H9 (cell line): ENCODE data around the gene FBXL20. TPM values are rescaled to one million over a fixed set of nuclear protein-coding genes. Genes with fewer than 3 reads are reported as not detected.

Experiments used
- DNase-seq: peaks from one replicate; pipeline ENCODE4 v3.0.0-alpha.2; 2017
- H2AFZ ChIP-seq: one replicate; pipeline ENCODE4 v1.6.1; 2013; ENCODE audit warnings: mild to moderate bottlenecking, low read length, control low read depth, moderate library complexity
- H2AK5ac ChIP-seq: 2 replicates; pipeline ENCODE4 v1.6.1; 2013; ENCODE audit warnings: low read length, control low read depth, mixed read lengths; ENCODE audit not compliant: insufficient read length
- H2BK120ac ChIP-seq: one replicate; pipeline ENCODE4 v1.6.1; 2013; ENCODE audit warnings: low read depth, mild to moderate bottlenecking, low read length, control low read depth, inconsistent platforms; ENCODE audit not compliant: poor library complexity, severe bottlenecking
- H2BK12ac ChIP-seq: 2 replicates; pipeline ENCODE4 v1.6.1; 2013; ENCODE audit warnings: low read length, control low read depth, mixed read lengths, low read depth; ENCODE audit not compliant: insufficient read length
- H2BK15ac ChIP-seq: 2 replicates; pipeline ENCODE4 v1.6.1; 2013; ENCODE audit warnings: low read depth, low read length, control low read depth
- H2BK20ac ChIP-seq: one replicate; pipeline ENCODE4 v1.6.1; 2013; ENCODE audit warnings: low read depth, mild to moderate bottlenecking, low read length, control low read depth, inconsistent platforms; ENCODE audit not compliant: poor library complexity, severe bottlenecking
- H2BK5ac ChIP-seq: 2 replicates; pipeline ENCODE4 v1.6.1; 2013; ENCODE audit warnings: low read length, control low read depth, mixed read lengths; ENCODE audit not compliant: insufficient read length
- H3K14ac ChIP-seq: 2 replicates; pipeline ENCODE4 v1.6.1; 2013; ENCODE audit warnings: low read length, control low read depth; ENCODE audit not compliant: insufficient read depth
- H3K18ac ChIP-seq: 2 replicates; pipeline ENCODE4 v1.6.1; 2013; ENCODE audit warnings: low read depth, mild to moderate bottlenecking, mixed read lengths, low read length, control low read depth; ENCODE audit not compliant: insufficient read length
- H3K23ac ChIP-seq: 2 replicates; pipeline ENCODE4 v1.6.1; 2013; ENCODE audit warnings: low read length, control low read depth, mixed read lengths, low read depth; ENCODE audit not compliant: insufficient read length
- H3K23me2 ChIP-seq: 2 replicates; pipeline ENCODE4 v1.6.1; 2013; ENCODE audit warnings: low read depth, mild to moderate bottlenecking, mixed read lengths, low read length, control low read depth; ENCODE audit not compliant: insufficient read length, poor library complexity, severe bottlenecking
- H3K27ac ChIP-seq: 2 replicates; pipeline ENCODE4 v1.5.1; 2013; ENCODE audit warnings: low read length, control low read depth, mixed read lengths, low read depth; ENCODE audit not compliant: insufficient read length
- H3K27me3 ChIP-seq: 2 replicates; pipeline ENCODE4 v1.6.1; 2013; ENCODE audit warnings: low read length, control low read depth, inconsistent platforms; ENCODE audit not compliant: insufficient read depth
- H3K4ac ChIP-seq: 2 replicates; pipeline ENCODE4 v1.6.1; 2013; ENCODE audit warnings: low read depth, mild to moderate bottlenecking, control low read depth, inconsistent platforms, low read length, moderate library complexity
- H3K4me1 ChIP-seq: 2 replicates; pipeline ENCODE4 v1.6.1; 2013; ENCODE audit warnings: low read length, control low read depth, inconsistent platforms; ENCODE audit not compliant: insufficient read depth
- H3K4me2 ChIP-seq: 2 replicates; pipeline ENCODE4 v1.6.1; 2013; ENCODE audit warnings: low read length, control low read depth, mixed read lengths; ENCODE audit not compliant: insufficient read length, insufficient read depth
- H3K56ac ChIP-seq: 2 replicates; pipeline ENCODE4 v1.6.1; 2013; ENCODE audit warnings: low read depth, mild to moderate bottlenecking, mixed read lengths, low read length, control low read depth; ENCODE audit not compliant: insufficient read length
- H3K79me1 ChIP-seq: 2 replicates; pipeline ENCODE4 v1.6.1; 2013; ENCODE audit warnings: low read depth, mild to moderate bottlenecking, moderate library complexity, low read length, control low read depth, inconsistent platforms; ENCODE audit not compliant: insufficient read depth, poor library complexity, severe bottlenecking
- H3K79me2 ChIP-seq: 2 replicates; pipeline ENCODE4 v1.6.1; 2013; ENCODE audit warnings: low read length, control low read depth, inconsistent platforms; ENCODE audit not compliant: insufficient read depth
- H3K9ac ChIP-seq: 2 replicates; pipeline ENCODE4 v1.6.1; 2013; ENCODE audit warnings: low read length, control low read depth, mixed read lengths; ENCODE audit not compliant: insufficient read length; ENCODE audit errors: extremely low read depth
- H3K9me3 ChIP-seq: one replicate; pipeline ENCODE4 v1.6.1; 2013; ENCODE audit warnings: low read depth, low read length, inconsistent platforms; ENCODE audit not compliant: control insufficient read depth
- H3T11ph ChIP-seq: one replicate; pipeline ENCODE4 v1.6.1; 2013; ENCODE audit warnings: mild to moderate bottlenecking, low read length, control low read depth, inconsistent platforms
- H4K20me1 ChIP-seq: one replicate; pipeline ENCODE4 v1.6.1; 2013; ENCODE audit not compliant: control insufficient read depth, insufficient read length, insufficient read depth
- H4K5ac ChIP-seq: 2 replicates; pipeline ENCODE4 v1.6.1; 2013; ENCODE audit warnings: low read depth, mild to moderate bottlenecking, mixed read lengths, low read length, control low read depth; ENCODE audit not compliant: insufficient read length
- H4K8ac ChIP-seq: replicated peaks from 2 replicates; pipeline ENCODE4 v1.6.1; 2013; ENCODE audit warnings: low read length, control low read depth, mixed read lengths, low read depth; ENCODE audit not compliant: insufficient read length
- H4K91ac ChIP-seq: 2 replicates; pipeline ENCODE4 v1.6.1; 2013; ENCODE audit warnings: low read depth, mild to moderate bottlenecking, moderate library complexity, mixed read lengths, low read length, control low read depth; ENCODE audit not compliant: insufficient read length
- H3K27ac Mint-ChIP-seq, 3 experiments: 2 replicates in 2 of 3; 3 replicates in 1 of 3; pipeline ENCODE4 v1.8.0; 2020 to 2021; ENCODE audit warnings: mixed read lengths in 3 of 3, mild to moderate bottlenecking in 1 of 3, moderate library complexity in 1 of 3
- H3K27me3 Mint-ChIP-seq: 2 replicates; pipeline ENCODE4 v1.8.0; 2021; ENCODE audit warnings: low read depth, mild to moderate bottlenecking, moderate library complexity, mixed read lengths
- H3K36me3 Mint-ChIP-seq, 3 experiments: 2 replicates in 2 of 3; 3 replicates in 1 of 3; pipeline ENCODE4 v1.8.0; 2020 to 2021; ENCODE audit warnings: low read depth in 3 of 3, mixed read lengths in 3 of 3; ENCODE audit not compliant: insufficient read depth in 1 of 3
- H3K4me1 Mint-ChIP-seq, 2 experiments: 2 replicates each; pipeline ENCODE4 v1.8.0; 2020; ENCODE audit warnings: mixed read lengths in 2 of 2
- H3K4me3 Mint-ChIP-seq, 2 experiments: 2 replicates in 1 of 2; 3 replicates in 1 of 2; pipeline ENCODE4 v1.8.0; 2020 to 2021; ENCODE audit warnings: mild to moderate bottlenecking in 2 of 2, mixed read lengths in 2 of 2, moderate library complexity in 1 of 2
- H3K9me3 Mint-ChIP-seq, 2 experiments: 2 replicates in 1 of 2; 3 replicates in 1 of 2; pipeline ENCODE4 v1.8.0; 2020; ENCODE audit warnings: mild to moderate bottlenecking in 2 of 2, mixed read lengths in 2 of 2, moderate library complexity in 1 of 2
- WGBS: extraction: QIAGEN DNeasy Blood & Tissue Kit; methylation state at CpG from one replicate; pipeline ENCODE4 v1.1.7; 2013; ENCODE audit warnings: missing lambda C conversion rate, low lambda C conversion rate, mixed read lengths; ENCODE audit not compliant: insufficient read length; ENCODE audit errors: extremely low coverage; 5-methylcytosine and 5-hydroxymethylcytosine counted together
- total RNA-seq: library from RNA; stranded (reverse); gene quantifications from 2 replicates; pipeline ENCODE4 v1.2.1, GENCODE V29; 2021
- TF ChIP-seq, protein P1 (sequence below): fragments of 200-600 bp; sonication (generic); conservative IDR thresholded peaks from 3 replicates; pipeline ENCODE4 v1.8.0; 2021; ENCODE audit warnings: antibody characterized with exemption, mild to moderate bottlenecking

Gene FBXL20
- total RNA-seq, 1 experiment from 2014 or later: 18.4 TPM

DNA sequence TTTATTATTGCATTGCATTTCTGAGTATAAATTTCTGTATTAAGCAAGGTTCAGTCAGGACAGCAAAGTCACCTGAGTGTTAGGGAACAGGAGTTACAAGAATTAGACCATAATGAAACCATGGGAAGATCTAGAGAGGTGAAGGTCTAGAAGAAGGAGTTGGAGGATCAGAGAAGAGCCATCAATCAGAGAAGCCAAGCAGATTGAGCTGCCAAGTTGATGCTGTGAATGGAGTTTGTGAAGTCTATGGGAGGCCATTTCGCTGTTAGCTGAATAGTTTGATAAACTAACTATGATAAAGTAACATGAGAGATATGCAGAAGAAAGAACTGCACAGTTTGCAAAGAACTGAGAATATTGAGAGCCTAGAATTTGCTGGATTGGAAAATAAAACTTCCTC, 40.4 kb downstream of the FBXL20 start:
- no peaks in the 10 kb centered on the region; the same call in 1 of the 2 replicates for H3K79me2 ChIP-seq
- no peaks in the 10 kb centered on the region for H3K23me2 ChIP-seq
- no peak overlapping the region for H2BK15ac ChIP-seq
- no peaks in the 10 kb centered on the region for H3K4me1 ChIP-seq
- no peak overlapping the region for H2AFZ ChIP-seq
- H3K27ac ChIP-seq: no peak overlapping the region
- peak overlapping the region in 1 of 3 experiments; percentile 4; a peak in 1 of 7 replicates for H3K27ac Mint-ChIP-seq
- WGBS: no CpG with 5 or more reads among the region's 1 CpG
- no peak overlapping the region for H3K18ac ChIP-seq
- H4K8ac ChIP-seq: no peak overlapping the region
- H2BK5ac ChIP-seq: no peak overlapping the region
- H3K36me3 Mint-ChIP-seq: no peaks in the 10 kb centered on the region
- TF ChIP-seq, protein P1, sequence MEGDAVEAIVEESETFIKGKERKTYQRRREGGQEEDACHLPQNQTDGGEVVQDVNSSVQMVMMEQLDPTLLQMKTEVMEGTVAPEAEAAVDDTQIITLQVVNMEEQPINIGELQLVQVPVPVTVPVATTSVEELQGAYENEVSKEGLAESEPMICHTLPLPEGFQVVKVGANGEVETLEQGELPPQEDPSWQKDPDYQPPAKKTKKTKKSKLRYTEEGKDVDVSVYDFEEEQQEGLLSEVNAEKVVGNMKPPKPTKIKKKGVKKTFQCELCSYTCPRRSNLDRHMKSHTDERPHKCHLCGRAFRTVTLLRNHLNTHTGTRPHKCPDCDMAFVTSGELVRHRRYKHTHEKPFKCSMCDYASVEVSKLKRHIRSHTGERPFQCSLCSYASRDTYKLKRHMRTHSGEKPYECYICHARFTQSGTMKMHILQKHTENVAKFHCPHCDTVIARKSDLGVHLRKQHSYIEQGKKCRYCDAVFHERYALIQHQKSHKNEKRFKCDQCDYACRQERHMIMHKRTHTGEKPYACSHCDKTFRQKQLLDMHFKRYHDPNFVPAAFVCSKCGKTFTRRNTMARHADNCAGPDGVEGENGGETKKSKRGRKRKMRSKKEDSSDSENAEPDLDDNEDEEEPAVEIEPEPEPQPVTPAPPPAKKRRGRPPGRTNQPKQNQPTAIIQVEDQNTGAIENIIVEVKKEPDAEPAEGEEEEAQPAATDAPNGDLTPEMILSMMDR: no peak
- H3T11ph ChIP-seq: no peak overlapping the region
- H3K9ac ChIP-seq: no peak overlapping the region
- no peak overlapping the region for H2BK12ac ChIP-seq
- H3K27me3 Mint-ChIP-seq: no peaks in the 10 kb centered on the region
- no peak overlapping the region for H3K4ac ChIP-seq
- peaks cover 6 to 7% of the 10 kb centered on the region in 2 experiments; a peak in 3 of 4 replicates for H3K4me1 Mint-ChIP-seq
- no peak overlapping the region for H3K56ac ChIP-seq
- no peaks in the 10 kb centered on the region for H3K9me3 ChIP-seq
- no peak overlapping the region for H2BK120ac ChIP-seq
- no peaks in the 10 kb centered on the region for H3K79me1 ChIP-seq
- no peak overlapping the region for H3K14ac ChIP-seq
- H2BK20ac ChIP-seq: no peak overlapping the region
- H2AK5ac ChIP-seq: no peak overlapping the region
- no peaks in the 10 kb centered on the region for H3K9me3 Mint-ChIP-seq
- H3K4me3 Mint-ChIP-seq: no peak overlapping the region
- no peak overlapping the region for H3K23ac ChIP-seq
- no peak overlapping the region for H4K5ac ChIP-seq
- no peak overlapping the region for H3K4me2 ChIP-seq
- DNase-seq: no peak
- no peaks in the 10 kb centered on the region for H4K20me1 ChIP-seq
- H3K27me3 ChIP-seq: no peaks in the 10 kb centered on the region
- H4K91ac ChIP-seq: no peak overlapping the region
